NCI-H1694 treated with DMSO at 0.1 percent for 48 hours (cell line): ENCODE results near the gene HSPE1.
"Not testable (repeated sequence)": the region's sequence is repeated elsewhere in the genome, so short reads cannot be mapped to it uniquely, and the experiment has no call there.

Experiments used
- DNase-seq: peaks from one replicate; lab custom pipeline; 2025; lab: John Stamatoyannopoulos, UW

Gene HSPE1

GRCh38 chr2:197498235-197498936 lies 1.8 kb upstream of the HSPE1 start:
- no peak for DNase-seq

DNA sequence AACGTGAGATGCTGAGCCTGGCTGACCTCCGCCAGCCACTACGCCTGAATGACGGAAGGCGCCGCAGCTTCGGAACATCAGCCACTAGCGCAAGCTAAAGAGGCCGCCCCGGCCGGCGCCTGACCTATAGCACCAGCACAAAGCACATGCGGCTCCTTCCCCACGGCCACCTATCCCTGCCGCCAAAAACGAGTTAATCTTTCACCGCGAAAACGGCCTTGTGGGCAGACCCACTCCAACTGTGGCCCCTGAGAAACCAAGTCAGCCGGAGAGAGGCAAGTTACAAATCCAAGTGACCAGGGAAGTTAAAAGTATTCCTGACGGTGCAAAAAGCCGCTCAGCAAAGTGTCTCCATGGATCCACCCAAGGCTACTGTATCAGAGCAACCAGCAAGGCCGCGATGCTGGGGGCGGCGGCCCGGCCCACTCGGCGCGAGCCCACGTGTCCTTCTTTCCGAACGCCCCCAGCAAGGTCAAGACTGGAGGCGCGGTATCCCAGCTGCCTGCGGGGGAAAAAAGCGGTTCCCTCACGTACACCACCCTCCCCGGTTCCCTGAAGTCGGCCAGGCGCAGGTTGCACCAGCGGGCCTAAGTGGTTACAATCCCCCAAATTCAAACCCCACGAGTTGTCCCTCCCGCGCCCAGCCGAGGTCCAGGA lies 1.1 kb upstream of the HSPE1 start:
- DNase-seq: no peak

GRCh38 chr2:197500503-197501131 lies 438 bp downstream of the HSPE1 start:
- no peak for DNase-seq

GRCh38 chr2:197502201-197502600 lies 2.0 kb downstream of the HSPE1 start:
- DNase-seq: no peak

- no peak for DNase-seq
These were observed 2.5 kb downstream of the HSPE1 start for GRCh38 chr2:197502685-197503084.

GRCh38 chr2:197504000-197504399 lies 3.8 kb downstream of the HSPE1 start:
- DNase-seq: no peak

GRCh38 chr2:197504512-197504911 lies 4.3 kb downstream of the HSPE1 start:
- no peak for DNase-seq

- no peak for DNase-seq
These were observed 6.5 kb downstream of the HSPE1 start for GRCh38 chr2:197506658-197507057.

- no peak for DNase-seq
These were observed 13.7 kb downstream of the HSPE1 start for GRCh38 chr2:197513915-197514314.

- DNase-seq: no peak
These were observed 14.6 kb downstream of the HSPE1 start for GRCh38 chr2:197514754-197515153.

GRCh38 chr2:197515315-197515738 lies 15.1 kb downstream of the HSPE1 start:
- peak; percentile 60 for DNase-seq

- peak; percentile 85 for DNase-seq
These were observed 15.7 kb downstream of the HSPE1 start, which contains the start of gene MOB4 for GRCh38 chr2:197515739-197516392. MOB4 (plus strand) TSS chr2:197516066; CDS start chr2:197516087, 21 bp downstream.

- no peak for DNase-seq
These were observed 16.2 kb downstream of the HSPE1 start for GRCh38 chr2:197516393-197516761.

DNA sequence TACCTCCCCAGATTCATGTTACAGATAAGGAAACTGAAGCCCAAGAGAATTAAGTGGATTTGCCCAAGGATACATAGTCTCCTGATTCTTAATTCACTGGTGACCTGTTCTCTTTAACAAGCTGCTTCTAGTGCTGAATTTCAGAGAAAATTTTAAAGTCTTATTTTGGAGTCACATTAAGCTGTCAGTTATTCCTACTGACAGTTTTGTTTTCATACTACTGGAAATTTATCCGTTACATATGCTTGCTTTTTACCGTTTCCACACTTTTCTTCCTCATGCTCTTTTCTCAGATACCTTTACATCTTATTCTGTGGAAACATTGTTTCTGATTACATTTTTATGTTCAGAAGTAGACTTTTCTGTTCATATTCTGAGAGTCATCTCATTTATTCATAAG lies 17.0 kb downstream of the HSPE1 start:
- no peak for DNase-seq

DNA sequence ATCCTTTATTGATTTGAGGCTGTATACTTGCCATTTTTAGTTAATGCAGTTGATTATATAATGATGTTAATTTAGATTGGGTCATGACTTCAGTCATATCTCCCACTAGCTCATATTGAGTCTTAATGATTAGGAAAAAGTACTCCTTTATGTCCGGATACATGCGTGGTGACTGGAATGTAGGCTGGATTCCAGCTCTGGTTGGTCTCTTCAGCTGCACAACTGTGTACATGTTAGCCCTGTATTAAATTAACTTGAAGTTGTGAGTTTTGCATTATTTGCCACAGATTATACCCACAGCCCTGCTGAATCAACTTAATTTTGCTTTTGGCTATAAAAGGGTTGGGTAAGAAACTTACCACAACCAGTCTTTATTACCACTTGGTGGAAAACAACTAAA lies 38.2 kb downstream of the HSPE1 start:
- DNase-seq: no peak

DNA sequence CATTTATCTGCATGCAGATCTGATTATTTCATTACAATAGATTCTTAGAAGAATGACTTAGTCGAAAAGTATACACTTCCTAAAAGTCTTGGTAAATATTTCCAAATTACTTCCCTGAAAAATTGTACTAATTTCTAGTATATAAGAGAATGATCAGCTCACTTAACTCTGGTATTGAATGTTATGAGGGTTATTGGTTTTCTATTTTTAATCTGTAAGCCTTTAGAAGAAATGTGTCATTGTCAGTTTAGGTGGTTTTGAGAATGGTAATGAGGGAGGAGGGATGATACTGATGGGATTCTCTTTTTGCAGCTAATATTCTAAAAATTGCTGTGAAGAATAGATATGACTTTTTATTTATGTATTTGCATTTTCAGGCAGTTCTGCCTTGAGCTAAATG lies 39.6 kb downstream of the HSPE1 start:
- no peak for DNase-seq

- no peak for DNase-seq
These were observed 43.0 kb downstream of the HSPE1 start for GRCh38 chr2:197543206-197543605.

- no peak for DNase-seq
These were observed 47.2 kb downstream of the HSPE1 start for GRCh38 chr2:197547163-197547900.

DNA sequence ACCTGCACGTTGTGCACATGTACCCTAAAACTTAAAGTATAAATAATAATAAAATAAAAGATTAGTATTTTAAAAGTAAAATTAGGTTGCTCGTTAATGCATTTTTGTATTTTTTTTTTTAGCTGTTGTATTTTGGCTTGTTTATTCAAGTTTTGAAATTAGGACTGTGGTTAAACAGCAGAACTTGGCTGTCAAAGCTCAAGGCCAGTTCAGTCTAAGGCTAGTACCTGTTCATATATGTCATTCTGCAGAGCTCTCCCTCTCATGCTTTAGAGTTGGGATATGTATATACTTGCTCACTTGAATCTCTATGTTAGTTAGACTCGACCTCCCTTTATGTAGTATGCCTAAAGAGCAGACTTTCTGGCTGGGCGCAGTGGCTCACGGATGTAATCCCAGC lies 48.4 kb downstream of the HSPE1 start:
- DNase-seq: no peak

GRCh38 chr2:197551260-197551659 lies 51.1 kb downstream of the HSPE1 start:
- DNase-seq: not testable (repeated sequence)
